ENCODE data around the gene POGK.

Gene POGK

DNA sequence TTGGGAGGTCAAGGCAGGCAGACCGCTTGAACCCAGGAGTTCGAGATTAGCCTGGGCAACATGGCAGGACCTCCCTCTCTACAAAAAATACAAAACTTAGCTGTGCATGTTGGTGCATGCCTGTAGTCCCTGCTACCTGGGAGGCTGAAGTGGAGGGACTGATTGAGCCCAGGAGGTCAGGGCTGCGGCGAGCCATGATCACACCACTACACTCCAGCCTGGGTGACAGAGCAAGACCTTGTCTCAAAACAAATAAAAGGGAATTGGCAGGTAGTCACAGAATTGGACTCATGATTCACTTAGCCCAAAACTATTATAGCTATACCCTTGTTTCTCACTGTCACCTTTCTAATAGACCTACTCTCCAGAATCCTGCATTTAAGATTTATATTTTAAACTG is 31.3 kb downstream of the POGK start:
- TF ChIP-seq CREB1 (IDR thresholded peaks at IDR 0.05; ENCODE audit: low read depth): no peak
- TF ChIP-seq, protein P1, sequence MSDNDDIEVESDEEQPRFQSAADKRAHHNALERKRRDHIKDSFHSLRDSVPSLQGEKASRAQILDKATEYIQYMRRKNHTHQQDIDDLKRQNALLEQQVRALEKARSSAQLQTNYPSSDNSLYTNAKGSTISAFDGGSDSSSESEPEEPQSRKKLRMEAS (IDR thresholded peaks at IDR 0.05): no peak
- no peak for TF ChIP-seq EGR1 (IDR thresholded peaks at IDR 0.05)
- TF ChIP-seq CEBPB (IDR thresholded peaks at IDR 0.05): no peak
- TF ChIP-seq FOXM1 (IDR thresholded peaks at IDR 0.05; ENCODE audit: borderline replicate concordance, low read depth): no peak
- TF ChIP-seq NFIC (IDR thresholded peaks at IDR 0.05): no peak

DNA sequence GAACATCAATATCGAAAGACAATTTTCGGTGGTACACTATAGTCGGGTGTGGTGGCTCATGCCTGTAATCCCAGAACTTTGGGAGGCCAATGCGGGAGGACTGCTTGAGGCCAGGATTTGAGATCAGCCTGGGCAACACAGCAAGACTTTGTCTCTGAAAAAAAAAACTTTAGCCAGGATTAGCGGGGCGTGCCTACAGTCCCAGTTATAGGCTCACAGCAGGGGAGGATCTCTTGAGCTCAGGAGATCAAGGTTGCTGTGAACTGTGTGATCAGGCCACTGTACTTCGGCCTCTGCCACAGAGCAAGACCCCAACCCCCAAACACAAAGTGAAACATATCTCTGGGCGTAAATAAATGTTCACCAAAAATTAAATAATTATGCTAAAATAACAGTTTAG is 35.2 kb downstream of the POGK start:
- TF ChIP-seq YY1 (IDR thresholded peaks at IDR 0.05; ENCODE audit: low read depth): no peak
- TF ChIP-seq EGR1 (IDR thresholded peaks at IDR 0.05): no peak
- TF ChIP-seq RAD21 (IDR thresholded peaks at IDR 0.05; ENCODE audit: low read depth): no peak
- no peak for TF ChIP-seq TAF1 (IDR thresholded peaks at IDR 0.05; ENCODE audit: low read depth)
- no peak for TF ChIP-seq ZBTB7A (IDR thresholded peaks at IDR 0.05; ENCODE audit: low read depth)
- TF ChIP-seq CEBPB (IDR thresholded peaks at IDR 0.05): no peak
- TF ChIP-seq TCF12 (IDR thresholded peaks at IDR 0.05; ENCODE audit: low read depth): no peak
- TF ChIP-seq, protein P2, sequence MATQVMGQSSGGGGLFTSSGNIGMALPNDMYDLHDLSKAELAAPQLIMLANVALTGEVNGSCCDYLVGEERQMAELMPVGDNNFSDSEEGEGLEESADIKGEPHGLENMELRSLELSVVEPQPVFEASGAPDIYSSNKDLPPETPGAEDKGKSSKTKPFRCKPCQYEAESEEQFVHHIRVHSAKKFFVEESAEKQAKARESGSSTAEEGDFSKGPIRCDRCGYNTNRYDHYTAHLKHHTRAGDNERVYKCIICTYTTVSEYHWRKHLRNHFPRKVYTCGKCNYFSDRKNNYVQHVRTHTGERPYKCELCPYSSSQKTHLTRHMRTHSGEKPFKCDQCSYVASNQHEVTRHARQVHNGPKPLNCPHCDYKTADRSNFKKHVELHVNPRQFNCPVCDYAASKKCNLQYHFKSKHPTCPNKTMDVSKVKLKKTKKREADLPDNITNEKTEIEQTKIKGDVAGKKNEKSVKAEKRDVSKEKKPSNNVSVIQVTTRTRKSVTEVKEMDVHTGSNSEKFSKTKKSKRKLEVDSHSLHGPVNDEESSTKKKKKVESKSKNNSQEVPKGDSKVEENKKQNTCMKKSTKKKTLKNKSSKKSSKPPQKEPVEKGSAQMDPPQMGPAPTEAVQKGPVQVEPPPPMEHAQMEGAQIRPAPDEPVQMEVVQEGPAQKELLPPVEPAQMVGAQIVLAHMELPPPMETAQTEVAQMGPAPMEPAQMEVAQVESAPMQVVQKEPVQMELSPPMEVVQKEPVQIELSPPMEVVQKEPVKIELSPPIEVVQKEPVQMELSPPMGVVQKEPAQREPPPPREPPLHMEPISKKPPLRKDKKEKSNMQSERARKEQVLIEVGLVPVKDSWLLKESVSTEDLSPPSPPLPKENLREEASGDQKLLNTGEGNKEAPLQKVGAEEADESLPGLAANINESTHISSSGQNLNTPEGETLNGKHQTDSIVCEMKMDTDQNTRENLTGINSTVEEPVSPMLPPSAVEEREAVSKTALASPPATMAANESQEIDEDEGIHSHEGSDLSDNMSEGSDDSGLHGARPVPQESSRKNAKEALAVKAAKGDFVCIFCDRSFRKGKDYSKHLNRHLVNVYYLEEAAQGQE (IDR thresholded peaks at IDR 0.05; ENCODE audit: low read depth): no peak
- TF ChIP-seq FOXM1 (IDR thresholded peaks at IDR 0.05; ENCODE audit: borderline replicate concordance, low read depth): no peak
- TF ChIP-seq, protein P1 (IDR thresholded peaks at IDR 0.05): no peak
- TF ChIP-seq EP300 (IDR thresholded peaks at IDR 0.05; ENCODE audit: borderline replicate concordance): no peak
- TF ChIP-seq NFIC (IDR thresholded peaks at IDR 0.05): no peak
- no peak for TF ChIP-seq TEAD4 (IDR thresholded peaks at IDR 0.05)

DNA sequence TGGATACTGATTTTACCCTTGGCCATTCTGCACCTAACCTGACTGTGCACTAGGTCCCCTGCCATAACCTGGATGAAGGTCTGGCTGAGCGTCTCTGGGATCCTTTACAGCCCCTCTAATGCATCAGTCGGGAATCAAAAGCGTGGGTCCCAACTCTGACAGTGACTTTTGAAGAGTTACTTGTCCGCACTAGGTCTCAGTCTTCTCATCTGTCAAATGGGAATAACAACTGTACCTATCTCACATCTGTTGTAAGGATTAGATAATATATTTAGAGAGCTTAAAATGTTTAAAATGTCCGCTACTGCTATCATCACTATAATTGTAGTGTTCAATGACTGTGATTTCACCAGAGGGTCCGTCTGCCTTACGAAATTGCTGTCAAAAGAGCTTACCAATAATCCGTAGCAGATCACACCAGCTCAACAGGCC is 36.0 kb downstream of the POGK start:
- TF ChIP-seq CREB1 (IDR thresholded peaks at IDR 0.05; ENCODE audit: low read depth): no peak

DNA sequence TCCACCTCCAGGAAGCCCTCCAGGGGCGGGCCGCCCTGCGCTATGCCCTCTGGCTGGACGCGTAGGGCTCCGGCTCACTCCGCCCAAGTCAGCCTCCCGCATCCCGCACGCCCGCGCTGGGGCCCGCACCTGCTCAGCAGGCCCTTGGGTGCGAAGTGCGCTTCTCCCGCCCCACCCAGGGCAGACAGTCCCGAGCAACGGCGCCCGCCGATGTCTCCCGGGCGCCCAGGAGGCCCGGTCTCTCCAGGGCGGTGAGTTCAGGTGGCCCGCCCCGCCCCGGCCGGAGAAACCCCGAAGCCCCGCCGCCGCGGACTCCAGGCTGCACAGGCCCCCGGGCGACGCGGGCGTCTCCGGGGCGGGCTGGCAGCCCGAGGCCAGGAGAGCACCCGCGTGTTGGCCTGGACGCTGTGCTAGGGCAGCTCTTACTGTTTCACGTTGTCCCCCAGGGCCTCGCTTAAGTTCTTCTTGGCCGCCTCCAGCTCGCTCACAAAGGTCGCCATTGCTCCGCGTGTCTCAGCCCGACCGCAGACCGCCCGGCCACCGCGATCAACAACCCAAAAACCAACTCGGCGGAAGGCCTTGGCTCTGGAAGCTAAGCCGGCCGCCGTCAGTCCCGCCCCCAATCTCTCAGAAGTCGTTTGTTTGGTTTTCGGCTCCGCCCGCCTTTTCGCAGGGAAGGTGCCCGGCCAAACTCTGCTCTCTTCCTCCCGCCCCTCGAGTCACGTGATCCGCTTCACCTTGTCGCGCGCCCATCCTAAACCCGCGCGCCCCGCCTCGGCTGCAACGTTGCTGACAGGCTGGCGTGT is 36.7 kb downstream of the POGK start, which contains the start of gene TADA1:
TSS of gene TADA1 (minus strand) at position 531 of the 806 bp plus-strand sequence. CDS start at position 500, 31 bp downstream.
- TF ChIP-seq CREB1 (IDR thresholded peaks at IDR 0.05; ENCODE audit: low read depth) (no peak), EP300 (IDR thresholded peaks at IDR 0.05; ENCODE audit: borderline replicate concordance) (no peak), FOXM1 (IDR thresholded peaks at IDR 0.05; ENCODE audit: borderline replicate concordance, low read depth) (0 out of 2 replicates have a peak, but pooled peaks have one; percentile 4), CEBPB (IDR thresholded peaks at IDR 0.05) (no peak), NFIC (IDR thresholded peaks at IDR 0.05) (no peak), ZBTB7A (IDR thresholded peaks at IDR 0.05; ENCODE audit: low read depth) (no peak), EGR1 (IDR thresholded peaks at IDR 0.05) (no peak), RAD21 (IDR thresholded peaks at IDR 0.05; ENCODE audit: low read depth) (no peak), TEAD4 (IDR thresholded peaks at IDR 0.05) (no peak), TCF12 (IDR thresholded peaks at IDR 0.05; ENCODE audit: low read depth) (0 out of 2 replicates have a peak, but pooled peaks have one; percentile 27), YY1 (IDR thresholded peaks at IDR 0.05; ENCODE audit: low read depth) (peak; percentile 92), TAF1 (IDR thresholded peaks at IDR 0.05; ENCODE audit: low read depth) (peak; percentile 84)
- TF ChIP-seq, protein P1 (IDR thresholded peaks at IDR 0.05): peak; percentile 82
- TF ChIP-seq, protein P3, sequence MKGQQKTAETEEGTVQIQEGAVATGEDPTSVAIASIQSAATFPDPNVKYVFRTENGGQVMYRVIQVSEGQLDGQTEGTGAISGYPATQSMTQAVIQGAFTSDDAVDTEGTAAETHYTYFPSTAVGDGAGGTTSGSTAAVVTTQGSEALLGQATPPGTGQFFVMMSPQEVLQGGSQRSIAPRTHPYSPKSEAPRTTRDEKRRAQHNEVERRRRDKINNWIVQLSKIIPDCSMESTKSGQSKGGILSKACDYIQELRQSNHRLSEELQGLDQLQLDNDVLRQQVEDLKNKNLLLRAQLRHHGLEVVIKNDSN (IDR thresholded peaks at IDR 0.05): peak; percentile 97
- TF ChIP-seq, protein P2 (IDR thresholded peaks at IDR 0.05; ENCODE audit: low read depth): no peak

DNA sequence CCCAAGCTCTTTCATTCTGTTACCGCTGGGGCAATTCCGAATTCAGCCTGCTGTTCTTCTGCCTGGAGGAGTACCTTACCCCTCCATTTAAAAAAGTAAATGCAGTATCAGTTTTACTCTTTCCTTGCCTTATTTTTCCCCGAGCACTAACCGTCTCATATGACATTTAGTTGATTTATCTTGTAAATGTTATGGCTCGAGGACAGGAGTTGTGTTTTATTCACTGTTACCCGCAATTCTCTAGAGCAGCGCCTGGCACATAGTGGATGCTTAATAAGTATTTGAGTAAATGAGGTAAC is 37.2 kb downstream of the POGK start:
- TF ChIP-seq CREB1 (IDR thresholded peaks at IDR 0.05; ENCODE audit: low read depth): no peak
- TF ChIP-seq, protein P3 (IDR thresholded peaks at IDR 0.05): no peak

DNA sequence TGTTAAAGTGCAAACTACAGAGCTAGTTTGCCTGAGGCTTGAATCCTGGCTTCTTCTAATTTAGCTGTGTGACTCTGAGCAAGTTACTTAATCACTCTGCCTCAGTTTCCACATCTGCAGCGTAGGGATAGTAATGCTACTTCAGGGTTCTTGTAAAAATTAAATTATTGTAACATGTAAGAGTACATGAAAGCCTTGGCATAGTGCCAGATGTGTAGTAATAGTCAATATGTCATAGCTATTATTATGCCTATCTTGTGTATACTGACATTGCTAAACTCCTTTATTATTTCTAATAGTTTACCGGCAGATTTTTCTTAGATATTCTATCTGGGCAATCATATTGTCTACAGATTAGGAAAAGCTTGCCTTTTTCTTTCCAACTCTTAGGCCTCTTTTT is 43.6 kb downstream of the POGK start:
- TF ChIP-seq NFIC (IDR thresholded peaks at IDR 0.05): peak; percentile 50; the same call in 1 of the 2 replicates
- no peak for TF ChIP-seq FOXM1 (IDR thresholded peaks at IDR 0.05; ENCODE audit: borderline replicate concordance, low read depth)
